Measurements from ENCODE around the gene GNAS.

Gene GNAS

DNA sequence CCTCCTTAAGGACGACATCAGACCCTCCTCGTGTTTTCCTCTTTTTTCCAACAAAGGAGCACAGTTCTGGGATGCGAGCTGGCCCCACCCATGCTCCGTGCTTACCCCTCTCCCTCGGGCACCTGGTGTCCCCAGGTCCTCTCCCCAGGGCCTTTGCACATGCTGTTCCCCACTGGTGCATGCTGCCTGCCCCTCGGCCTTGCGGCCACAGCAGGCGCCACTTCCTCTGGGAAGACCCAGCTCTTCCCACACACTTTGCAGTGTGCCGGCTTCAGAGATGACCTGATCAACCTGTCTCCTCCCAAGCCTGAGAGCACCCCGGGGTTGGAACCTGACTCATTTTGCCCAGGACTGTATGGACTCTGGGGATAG, 41.7 kb upstream of the GNAS start:
- TF ChIP-seq, protein P1, sequence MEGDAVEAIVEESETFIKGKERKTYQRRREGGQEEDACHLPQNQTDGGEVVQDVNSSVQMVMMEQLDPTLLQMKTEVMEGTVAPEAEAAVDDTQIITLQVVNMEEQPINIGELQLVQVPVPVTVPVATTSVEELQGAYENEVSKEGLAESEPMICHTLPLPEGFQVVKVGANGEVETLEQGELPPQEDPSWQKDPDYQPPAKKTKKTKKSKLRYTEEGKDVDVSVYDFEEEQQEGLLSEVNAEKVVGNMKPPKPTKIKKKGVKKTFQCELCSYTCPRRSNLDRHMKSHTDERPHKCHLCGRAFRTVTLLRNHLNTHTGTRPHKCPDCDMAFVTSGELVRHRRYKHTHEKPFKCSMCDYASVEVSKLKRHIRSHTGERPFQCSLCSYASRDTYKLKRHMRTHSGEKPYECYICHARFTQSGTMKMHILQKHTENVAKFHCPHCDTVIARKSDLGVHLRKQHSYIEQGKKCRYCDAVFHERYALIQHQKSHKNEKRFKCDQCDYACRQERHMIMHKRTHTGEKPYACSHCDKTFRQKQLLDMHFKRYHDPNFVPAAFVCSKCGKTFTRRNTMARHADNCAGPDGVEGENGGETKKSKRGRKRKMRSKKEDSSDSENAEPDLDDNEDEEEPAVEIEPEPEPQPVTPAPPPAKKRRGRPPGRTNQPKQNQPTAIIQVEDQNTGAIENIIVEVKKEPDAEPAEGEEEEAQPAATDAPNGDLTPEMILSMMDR (IDR thresholded peaks at IDR 0.05; ENCODE audit: low read depth, low read length), result no peak
- TF ChIP-seq POLR2A (IDR thresholded peaks at IDR 0.05; ENCODE audit: extremely low read depth, insufficient read length) (no peak), MYC (IDR thresholded peaks at IDR 0.05; ENCODE audit: low read depth, low read length) (no peak)
- TF ChIP-seq, protein P2, sequence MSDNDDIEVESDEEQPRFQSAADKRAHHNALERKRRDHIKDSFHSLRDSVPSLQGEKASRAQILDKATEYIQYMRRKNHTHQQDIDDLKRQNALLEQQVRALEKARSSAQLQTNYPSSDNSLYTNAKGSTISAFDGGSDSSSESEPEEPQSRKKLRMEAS (IDR thresholded peaks at IDR 0.05; ENCODE audit: low read depth, low read length), result no peak
- H3K4me3 ChIP-seq (ENCODE audit: low read depth, low read length), result peak overlapping the region; percentile 53
- DNase-seq (ENCODE audit: low read depth), result no peak

DNA sequence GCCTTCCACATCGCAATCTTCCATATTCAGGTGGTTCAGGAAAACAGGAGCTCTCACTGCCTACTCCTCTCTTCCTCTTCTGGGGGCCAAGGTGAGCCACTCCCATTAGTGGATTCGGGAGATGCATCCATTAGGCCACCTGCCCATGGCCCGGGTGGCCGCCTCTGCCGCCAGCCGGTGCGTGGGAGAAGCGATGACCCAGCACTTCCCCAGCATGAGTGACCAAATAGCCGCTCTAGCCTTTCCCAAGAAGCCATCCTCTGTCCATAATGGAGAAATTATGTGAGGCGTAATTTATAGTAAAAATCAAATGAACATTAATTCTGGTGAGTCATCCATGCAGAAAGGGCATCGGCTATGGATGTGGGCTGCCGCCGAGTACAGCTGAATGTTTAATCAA, 41.2 kb upstream of the GNAS start:
- no peak for DNase-seq (ENCODE audit: low read depth)
- TF ChIP-seq, protein P1 (IDR thresholded peaks at IDR 0.05; ENCODE audit: low read depth, low read length), result no peak
- TF ChIP-seq, protein P2 (IDR thresholded peaks at IDR 0.05; ENCODE audit: low read depth, low read length), result no peak
- TF ChIP-seq MYC (IDR thresholded peaks at IDR 0.05; ENCODE audit: low read depth, low read length) (no peak), POLR2A (IDR thresholded peaks at IDR 0.05; ENCODE audit: extremely low read depth, insufficient read length) (no peak)
- no peak overlapping the region for H3K4me3 ChIP-seq (ENCODE audit: low read depth, low read length)

DNA sequence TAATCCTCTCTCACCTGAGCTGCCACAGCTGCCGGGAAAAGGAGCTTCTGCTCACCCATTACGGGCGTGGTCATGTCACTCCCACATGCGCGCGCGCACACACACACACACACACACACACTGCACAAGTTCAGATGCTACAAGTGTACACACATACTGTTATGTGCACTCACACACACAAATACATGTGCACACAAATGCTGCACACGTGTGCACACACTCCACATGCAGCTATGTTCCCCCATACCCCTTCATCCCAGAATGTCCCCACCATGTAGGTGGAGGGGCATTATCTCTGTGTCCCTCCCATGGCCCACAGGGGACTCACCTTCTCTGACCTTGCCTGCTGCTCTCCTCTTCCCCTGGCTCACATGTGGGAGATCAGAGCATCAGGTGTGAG, 39.1 kb upstream of the GNAS start:
- TF ChIP-seq, protein P1 (IDR thresholded peaks at IDR 0.05; ENCODE audit: low read depth, low read length), result no peak
- TF ChIP-seq MYC (IDR thresholded peaks at IDR 0.05; ENCODE audit: low read depth, low read length) (no peak), POLR2A (IDR thresholded peaks at IDR 0.05; ENCODE audit: extremely low read depth, insufficient read length) (no peak)
- TF ChIP-seq, protein P2 (IDR thresholded peaks at IDR 0.05; ENCODE audit: low read depth, low read length), result no peak
- no peak overlapping the region for H3K4me3 ChIP-seq (ENCODE audit: low read depth, low read length)
- DNase-seq (ENCODE audit: low read depth), result no peak

DNA sequence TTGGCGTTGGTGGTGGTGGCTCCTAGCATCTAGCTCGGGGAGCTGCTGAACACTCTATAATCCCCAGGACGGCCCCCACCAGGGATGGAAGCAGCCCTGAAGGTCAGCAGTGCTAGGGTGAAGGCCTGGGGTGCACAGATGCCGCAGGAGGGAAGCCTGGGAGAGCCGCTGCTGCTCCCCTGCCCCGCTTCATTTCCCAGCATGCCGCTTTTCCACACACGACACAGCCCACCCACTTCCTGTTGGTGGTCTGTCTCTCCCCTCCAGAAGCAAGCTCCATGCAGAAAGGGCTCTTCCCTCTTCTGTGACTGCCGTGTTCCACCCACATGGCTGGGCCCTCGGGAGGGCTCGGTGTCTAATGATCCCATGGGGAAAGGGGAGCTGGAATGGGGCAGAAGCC, 37.1 kb upstream of the GNAS start:
- H3K4me3 ChIP-seq (ENCODE audit: low read depth, low read length), result no peak overlapping the region
- DNase-seq (ENCODE audit: low read depth), result peak; percentile 41
- TF ChIP-seq, protein P1 (IDR thresholded peaks at IDR 0.05; ENCODE audit: low read depth, low read length), result no peak
- TF ChIP-seq MYC (IDR thresholded peaks at IDR 0.05; ENCODE audit: low read depth, low read length) (no peak), POLR2A (IDR thresholded peaks at IDR 0.05; ENCODE audit: extremely low read depth, insufficient read length) (no peak)
- TF ChIP-seq, protein P2 (IDR thresholded peaks at IDR 0.05; ENCODE audit: low read depth, low read length), result 0 out of 2 replicates have a peak, but pooled peaks have one; percentile 4

DNA sequence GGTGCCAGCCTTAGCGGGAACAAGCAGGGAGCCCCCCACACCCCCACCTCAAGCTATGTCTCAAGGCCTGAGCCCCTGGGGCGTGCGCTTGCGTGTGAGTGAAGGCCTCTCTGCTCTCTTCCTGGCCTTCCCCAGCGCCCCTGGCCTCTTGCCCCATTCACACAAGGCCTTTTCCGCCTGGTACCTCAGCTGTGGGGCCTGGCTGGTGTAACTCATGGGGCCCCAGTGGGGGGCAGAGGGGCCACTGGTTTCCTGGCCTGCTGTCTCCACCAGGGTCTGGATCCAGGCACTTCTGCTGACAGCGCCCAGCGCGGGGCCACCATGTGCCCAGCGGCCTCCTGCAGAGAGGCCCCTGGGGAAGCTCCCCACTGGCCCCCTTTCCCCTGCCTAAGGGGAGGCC, 36.5 kb upstream of the GNAS start:
- TF ChIP-seq POLR2A (IDR thresholded peaks at IDR 0.05; ENCODE audit: extremely low read depth, insufficient read length) (no peak), MYC (IDR thresholded peaks at IDR 0.05; ENCODE audit: low read depth, low read length) (no peak)
- TF ChIP-seq, protein P2 (IDR thresholded peaks at IDR 0.05; ENCODE audit: low read depth, low read length), result no peak
- TF ChIP-seq, protein P1 (IDR thresholded peaks at IDR 0.05; ENCODE audit: low read depth, low read length), result no peak
- peak; percentile 30 for DNase-seq (ENCODE audit: low read depth)
- H3K4me3 ChIP-seq (ENCODE audit: low read depth, low read length), result no peak overlapping the region
